ENCODE results near the gene ZNF248. TPM values are rescaled to one million over a fixed set of nuclear protein-coding genes. Genes with fewer than 3 reads are reported as not detected.

The ZNF248 gene
- polyA plus RNA-seq, 4 donors, result 27.8 to 43.0 (median 34.4) TPM

GRCh38 chr10:37831495-37832333 lies 25.7 kb downstream of the ZNF248 start:
- DNase-seq (ENCODE audit: low read depth in 4 of 4, low spot score in 2 of 4), result no peak

- no peak for DNase-seq (ENCODE audit: low read depth in 4 of 4, low spot score in 2 of 4)
Measured at GRCh38 chr10:37826806-37827205, 30.6 kb downstream of the ZNF248 start.

GRCh38 chr10:37821237-37821636 lies 36.2 kb downstream of the ZNF248 start:
- DNase-seq (ENCODE audit: low read depth in 4 of 4, low spot score in 2 of 4), result no peak

- DNase-seq (ENCODE audit: low read depth in 4 of 4, low spot score in 2 of 4), result no peak
Measured at GRCh38 chr10:37819797-37820196, 37.6 kb downstream of the ZNF248 start.

GRCh38 chr10:37816290-37816689 lies 41.1 kb downstream of the ZNF248 start:
- DNase-seq (ENCODE audit: low read depth in 4 of 4, low spot score in 2 of 4), result no peak

- no peak for DNase-seq (ENCODE audit: low read depth in 4 of 4, low spot score in 2 of 4)
Measured at GRCh38 chr10:37813763-37814162, 43.6 kb downstream of the ZNF248 start.

GRCh38 chr10:37812290-37812689 lies 45.1 kb downstream of the ZNF248 start:
- DNase-seq (ENCODE audit: low read depth in 4 of 4, low spot score in 2 of 4), result no peak

- DNase-seq (ENCODE audit: low read depth in 4 of 4, low spot score in 2 of 4), result no peak
Measured at GRCh38 chr10:37803269-37803668, 54.1 kb downstream of the ZNF248 start.

- no peak for DNase-seq (ENCODE audit: low read depth in 4 of 4, low spot score in 2 of 4)
Measured at GRCh38 chr10:37801557-37801956, 55.9 kb downstream of the ZNF248 start.

GRCh38 chr10:37794305-37794976 lies 63.0 kb downstream of the ZNF248 start:
- DNase-seq (ENCODE audit: low read depth in 4 of 4, low spot score in 2 of 4), result no peak

- no peak for DNase-seq (ENCODE audit: low read depth in 4 of 4, low spot score in 2 of 4)
Measured at GRCh38 chr10:37789590-37789989, 67.8 kb downstream of the ZNF248 start.

GRCh38 chr10:37784678-37785077 lies 72.7 kb downstream of the ZNF248 start:
- no peak for DNase-seq (ENCODE audit: low read depth in 4 of 4, low spot score in 2 of 4)

- no peak for DNase-seq (ENCODE audit: low read depth in 4 of 4, low spot score in 2 of 4)
Measured at GRCh38 chr10:37780536-37780935, 76.9 kb downstream of the ZNF248 start.

- DNase-seq (ENCODE audit: low read depth in 4 of 4, low spot score in 2 of 4), result no peak
Measured at GRCh38 chr10:37777056-37777455, 80.4 kb downstream of the ZNF248 start.

- DNase-seq (ENCODE audit: low read depth in 4 of 4, low spot score in 2 of 4), result no peak
Measured at GRCh38 chr10:37775612-37776011, 81.8 kb downstream of the ZNF248 start.

GRCh38 chr10:37774351-37774750 lies 83.1 kb downstream of the ZNF248 start:
- no peak for DNase-seq (ENCODE audit: low read depth in 4 of 4, low spot score in 2 of 4)

- no peak for DNase-seq (ENCODE audit: low read depth in 4 of 4, low spot score in 2 of 4)
Measured at GRCh38 chr10:37765216-37765615, 92.2 kb downstream of the ZNF248 start.

- DNase-seq (ENCODE audit: low read depth in 4 of 4, low spot score in 2 of 4), result no peak
Measured at GRCh38 chr10:37763132-37763531, 94.3 kb downstream of the ZNF248 start.

- DNase-seq (ENCODE audit: low read depth in 4 of 4, low spot score in 2 of 4), result no peak
Measured at GRCh38 chr10:37762287-37762686, 95.1 kb downstream of the ZNF248 start.

- no peak for DNase-seq (ENCODE audit: low read depth in 4 of 4, low spot score in 2 of 4)
Measured at GRCh38 chr10:37760817-37761216, 96.6 kb downstream of the ZNF248 start.

GRCh38 chr10:37758074-37758473 lies 99.3 kb downstream of the ZNF248 start:
- no peak for DNase-seq (ENCODE audit: low read depth in 4 of 4, low spot score in 2 of 4)

Measured in left renal cortex interstitium (tissue), 4 donors.